SK-N-SH treated with all-trans-retinoic acid at 6 μM for 48 hours (cell line): ENCODE measurements around the gene CNST.

Source experiments
- ARNTL ChIP-seq: fragments of 450-650 bp; formaldehyde crosslinking; IDR thresholded peaks from 2 replicates; pipeline ENCODE4 v1.5.0; 2020; ENCODE audit warnings: low read depth, mild to moderate bottlenecking, moderate library complexity, borderline replicate concordance
- BACH2 ChIP-seq: fragments of 250-450 bp; sonication (Bioruptor Pico); IDR thresholded peaks from 2 replicates; pipeline ENCODE4 v1.9.0; 2021; ENCODE audit warnings: mild to moderate bottlenecking, borderline replicate concordance
- ESRRG ChIP-seq: fragments of 250-450 bp; sonication (Bioruptor Pico); IDR thresholded peaks from 2 replicates; pipeline ENCODE4 v1.6.1; 2021; ENCODE audit warnings: mild to moderate bottlenecking
- SNAI2 ChIP-seq: fragments of 250-450 bp; sonication (Bioruptor Pico); IDR thresholded peaks from 2 replicates; pipeline ENCODE4 v1.5.0; 2020; ENCODE audit warnings: mild to moderate bottlenecking, moderate library complexity
- ZC3H10 ChIP-seq: fragments of 250-450 bp; sonication (Bioruptor Pico); IDR thresholded peaks from 2 replicates; pipeline ENCODE4 v1.5.1; 2021; ENCODE audit warnings: mild to moderate bottlenecking, moderate library complexity
- ZFP3 ChIP-seq: fragments of 250-450 bp; sonication (Bioruptor Pico); IDR thresholded peaks from 2 replicates; pipeline ENCODE4 v1.5.0; 2020; ENCODE audit warnings: mild to moderate bottlenecking, moderate library complexity
- ZNF565 ChIP-seq: fragments of 450-650 bp; formaldehyde crosslinking; conservative IDR thresholded peaks from 2 replicates; pipeline ENCODE4 v1.5.0; 2020; ENCODE audit warnings: low read depth, mild to moderate bottlenecking, moderate library complexity
- TF ChIP-seq, protein P1 (sequence below): fragments of 250-450 bp; sonication (Bioruptor Pico); IDR thresholded peaks from 2 replicates; pipeline ENCODE4 v1.8.0; 2020; ENCODE audit warnings: mild to moderate bottlenecking, moderate library complexity, borderline replicate concordance
- TF ChIP-seq, protein P2 (sequence below): fragments of 250-450 bp; sonication (Bioruptor Pico); IDR thresholded peaks from 2 replicates; pipeline ENCODE4 v1.5.1; 2021; ENCODE audit warnings: mild to moderate bottlenecking, moderate library complexity

DNA sequence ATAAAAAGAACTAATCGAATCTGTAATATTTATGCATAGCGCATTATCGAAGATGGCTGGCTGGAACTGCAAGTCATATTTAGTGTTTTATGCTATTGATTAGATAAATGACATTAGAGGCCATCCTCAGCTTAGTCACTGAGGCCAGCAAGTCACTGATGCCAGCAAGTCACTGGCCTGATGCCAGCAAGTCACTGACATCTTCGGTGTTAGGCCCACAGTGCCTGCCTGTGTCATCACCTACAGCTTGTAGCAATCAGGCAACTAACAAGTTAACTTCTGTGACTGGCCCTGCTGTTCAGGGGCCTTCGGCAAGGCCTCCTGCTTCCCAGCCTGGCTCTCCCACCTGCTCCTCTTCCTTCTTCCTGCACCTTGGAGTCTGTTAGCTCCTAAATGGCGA is 92.3 kb downstream of the CNST start:
- TF ChIP-seq, protein P1, sequence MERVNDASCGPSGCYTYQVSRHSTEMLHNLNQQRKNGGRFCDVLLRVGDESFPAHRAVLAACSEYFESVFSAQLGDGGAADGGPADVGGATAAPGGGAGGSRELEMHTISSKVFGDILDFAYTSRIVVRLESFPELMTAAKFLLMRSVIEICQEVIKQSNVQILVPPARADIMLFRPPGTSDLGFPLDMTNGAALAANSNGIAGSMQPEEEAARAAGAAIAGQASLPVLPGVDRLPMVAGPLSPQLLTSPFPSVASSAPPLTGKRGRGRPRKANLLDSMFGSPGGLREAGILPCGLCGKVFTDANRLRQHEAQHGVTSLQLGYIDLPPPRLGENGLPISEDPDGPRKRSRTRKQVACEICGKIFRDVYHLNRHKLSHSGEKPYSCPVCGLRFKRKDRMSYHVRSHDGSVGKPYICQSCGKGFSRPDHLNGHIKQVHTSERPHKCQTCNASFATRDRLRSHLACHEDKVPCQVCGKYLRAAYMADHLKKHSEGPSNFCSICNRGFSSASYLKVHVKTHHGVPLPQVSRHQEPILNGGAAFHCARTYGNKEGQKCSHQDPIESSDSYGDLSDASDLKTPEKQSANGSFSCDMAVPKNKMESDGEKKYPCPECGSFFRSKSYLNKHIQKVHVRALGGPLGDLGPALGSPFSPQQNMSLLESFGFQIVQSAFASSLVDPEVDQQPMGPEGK (CRISPR knock-in tag) = no peak
- TF ChIP-seq SNAI2 (CRISPR knock-in tag) (no peak), ZC3H10 (no peak), ESRRG (CRISPR knock-in tag) (no peak), ARNTL (no peak), ZFP3 (CRISPR knock-in tag) (no peak), BACH2 (no peak), ZNF565 (CRISPR knock-in tag) (no peak)
- TF ChIP-seq, protein P2, sequence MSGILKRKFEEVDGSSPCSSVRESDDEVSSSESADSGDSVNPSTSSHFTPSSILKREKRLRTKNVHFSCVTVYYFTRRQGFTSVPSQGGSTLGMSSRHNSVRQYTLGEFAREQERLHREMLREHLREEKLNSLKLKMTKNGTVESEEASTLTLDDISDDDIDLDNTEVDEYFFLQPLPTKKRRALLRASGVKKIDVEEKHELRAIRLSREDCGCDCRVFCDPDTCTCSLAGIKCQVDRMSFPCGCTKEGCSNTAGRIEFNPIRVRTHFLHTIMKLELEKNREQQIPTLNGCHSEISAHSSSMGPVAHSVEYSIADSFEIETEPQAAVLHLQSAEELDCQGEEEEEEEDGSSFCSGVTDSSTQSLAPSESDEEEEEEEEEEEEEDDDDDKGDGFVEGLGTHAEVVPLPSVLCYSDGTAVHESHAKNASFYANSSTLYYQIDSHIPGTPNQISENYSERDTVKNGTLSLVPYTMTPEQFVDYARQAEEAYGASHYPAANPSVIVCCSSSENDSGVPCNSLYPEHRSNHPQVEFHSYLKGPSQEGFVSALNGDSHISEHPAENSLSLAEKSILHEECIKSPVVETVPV = no peak
